Trophoblast cell (in vitro differentiated cells and primary cell): Measurements from ENCODE around the gene RELT.

Experiments used
- DNase-seq, 2 donors: peaks; one replicate each; pipeline ENCODE4 v3.0.0-alpha.2; 2016
- H2AFZ ChIP-seq: 2 replicates; pipeline ENCODE4 v1.6.1; 2013; ENCODE audit warnings: low read length, moderate library complexity, mild to moderate bottlenecking; ENCODE audit not compliant: insufficient read depth, poor library complexity
- H2AK5ac ChIP-seq: 2 replicates; pipeline ENCODE4 v1.6.1; 2013; ENCODE audit warnings: mild to moderate bottlenecking, low read length
- H2BK120ac ChIP-seq: 2 replicates; pipeline ENCODE4 v1.6.1; 2013; ENCODE audit warnings: low read length, mild to moderate bottlenecking, moderate library complexity; ENCODE audit not compliant: insufficient read depth, poor library complexity
- H2BK12ac ChIP-seq: 2 replicates; pipeline ENCODE4 v1.6.1; 2013; ENCODE audit warnings: mild to moderate bottlenecking, low read length, moderate library complexity
- H2BK5ac ChIP-seq: 2 replicates; pipeline ENCODE4 v1.6.1; 2013; ENCODE audit warnings: low read length, low read depth, moderate library complexity, mild to moderate bottlenecking; ENCODE audit not compliant: poor library complexity
- H3K14ac ChIP-seq: 2 replicates; pipeline ENCODE4 v1.6.1; 2013; ENCODE audit warnings: mild to moderate bottlenecking, low read length
- H3K18ac ChIP-seq: 2 replicates; pipeline ENCODE4 v1.6.1; 2013; ENCODE audit warnings: mild to moderate bottlenecking, low read length
- H3K23ac ChIP-seq: 2 replicates; pipeline ENCODE4 v1.6.1; 2013; ENCODE audit warnings: low read length
- H3K27ac ChIP-seq: 2 replicates; pipeline ENCODE4 v1.5.1; 2013; ENCODE audit warnings: low read depth, mild to moderate bottlenecking, inconsistent platforms, low read length, moderate library complexity
- H3K27me3 ChIP-seq: 2 replicates; pipeline ENCODE4 v1.6.1; 2013; ENCODE audit warnings: inconsistent platforms, mild to moderate bottlenecking, low read length, moderate library complexity; ENCODE audit not compliant: insufficient read depth
- H3K36me3 ChIP-seq, 2 experiments: 1 replicate in 1 of 2; 2 replicates in 1 of 2; pipeline ENCODE4 v1.6.1; 2013; ENCODE audit warnings: low read length in 2 of 2, mild to moderate bottlenecking in 2 of 2, moderate library complexity in 1 of 2; ENCODE audit not compliant: insufficient read depth in 2 of 2, control insufficient read depth in 1 of 2
- H3K4ac ChIP-seq: 2 replicates; pipeline ENCODE4 v1.6.1; 2013; ENCODE audit warnings: low read depth, mild to moderate bottlenecking, low read length, moderate library complexity
- H3K4me1 ChIP-seq, 2 experiments: 1 replicate in 1 of 2; 2 replicates in 1 of 2; pipeline ENCODE4 v1.6.1; 2013; ENCODE audit warnings: low read length in 2 of 2, mild to moderate bottlenecking in 2 of 2, moderate library complexity in 1 of 2; ENCODE audit not compliant: insufficient read depth in 2 of 2, control insufficient read depth in 1 of 2
- H3K4me2 ChIP-seq: 2 replicates; pipeline ENCODE4 v1.6.1; 2013; ENCODE audit warnings: inconsistent platforms, mild to moderate bottlenecking, low read length, moderate library complexity
- H3K4me3 ChIP-seq: 2 replicates; pipeline ENCODE4 v1.5.1; 2013; ENCODE audit warnings: mild to moderate bottlenecking, low read depth, low read length, inconsistent platforms
- H3K79me1 ChIP-seq: one replicate; pipeline ENCODE4 v1.6.1; 2013; ENCODE audit warnings: low read length
- H3K79me2 ChIP-seq: 2 replicates; pipeline ENCODE4 v1.6.1; 2013; ENCODE audit warnings: low read length, mild to moderate bottlenecking; ENCODE audit not compliant: control insufficient read depth, insufficient read depth, poor library complexity
- H3K9ac ChIP-seq: 2 replicates; pipeline ENCODE4 v1.6.1; 2013; ENCODE audit warnings: mild to moderate bottlenecking, low read length
- H3K9me3 ChIP-seq: 2 replicates; pipeline ENCODE4 v1.6.1; 2013; ENCODE audit warnings: low read depth, mild to moderate bottlenecking, control low read depth, inconsistent platforms, low read length; ENCODE audit not compliant: insufficient read depth
- H4K12ac ChIP-seq: 2 replicates; pipeline ENCODE4 v1.6.1; 2013; ENCODE audit warnings: low read depth, mild to moderate bottlenecking, low read length, moderate library complexity
- H4K8ac ChIP-seq: 2 replicates; pipeline ENCODE4 v1.6.1; 2013; ENCODE audit warnings: low read depth, mild to moderate bottlenecking, low read length, moderate library complexity
- H4K91ac ChIP-seq: one replicate; pipeline ENCODE4 v1.6.1; 2013; ENCODE audit warnings: low read depth, mild to moderate bottlenecking, low read length, moderate library complexity
- WGBS: extraction: QIAGEN DNeasy Blood & Tissue Kit; methylation state at CpG from one replicate; pipeline ENCODE4 v1.1.7; 2013; ENCODE audit warnings: missing lambda C conversion rate; ENCODE audit not compliant: insufficient read length, insufficient coverage; ENCODE audit errors: extremely low coverage; 5-methylcytosine and 5-hydroxymethylcytosine counted together

Gene RELT

DNA sequence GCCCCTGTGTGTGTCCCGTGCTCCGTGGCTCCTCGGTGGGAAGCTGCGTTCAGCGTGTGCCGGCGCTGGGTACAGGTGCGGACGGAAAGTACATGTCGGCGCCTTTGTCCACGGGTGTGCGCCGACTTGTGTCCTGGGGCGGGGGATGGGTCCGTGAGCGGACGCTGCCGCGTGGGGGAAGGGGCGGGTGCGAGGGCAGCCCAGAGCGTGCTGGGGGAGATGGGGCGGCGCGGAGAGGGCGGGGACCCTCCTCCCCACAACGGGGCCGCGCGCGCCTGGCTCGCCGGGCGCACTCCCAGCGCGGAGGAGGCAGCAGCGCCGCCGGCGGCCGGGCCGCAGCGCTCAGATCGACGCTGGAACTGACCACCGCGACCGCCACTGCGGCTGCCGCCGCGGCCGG, 33.6 kb upstream of the RELT start:
- Histone ChIP-seq H2BK5ac (no peak overlapping the region), H2AFZ (no peak overlapping the region), H3K79me1 (no peaks in the 10 kb centered on the region), H3K23ac (no peak overlapping the region), H3K27me3 (no peaks in the 10 kb centered on the region), H4K12ac (no peak overlapping the region), H4K8ac (no peak overlapping the region), H3K79me2 (peaks cover 4% of the 10 kb centered on the region), H3K36me3 (peaks cover 10 to 17% of the 10 kb centered on the region in 2 experiments), H3K4ac (no peak overlapping the region), H3K4me2 (peak overlapping the region; percentile 57), H3K27ac (no peak overlapping the region), H4K91ac (no peak overlapping the region), H3K4me3 (peak overlapping the region; percentile 31), H3K14ac (no peak overlapping the region), H3K4me1 (peaks cover 25 to 28% of the 10 kb centered on the region in 2 experiments), H2BK12ac (no peak overlapping the region), H2BK120ac (no peak overlapping the region), H3K18ac (peak overlapping the region; percentile 53), H3K9me3 (peaks cover 4% of the 10 kb centered on the region), H3K9ac (peak overlapping the region; percentile 40), H2AK5ac (no peak overlapping the region)
- no peak for DNase-seq
- WGBS, result no CpG with 5 or more reads among the region's 54 CpGs

DNA sequence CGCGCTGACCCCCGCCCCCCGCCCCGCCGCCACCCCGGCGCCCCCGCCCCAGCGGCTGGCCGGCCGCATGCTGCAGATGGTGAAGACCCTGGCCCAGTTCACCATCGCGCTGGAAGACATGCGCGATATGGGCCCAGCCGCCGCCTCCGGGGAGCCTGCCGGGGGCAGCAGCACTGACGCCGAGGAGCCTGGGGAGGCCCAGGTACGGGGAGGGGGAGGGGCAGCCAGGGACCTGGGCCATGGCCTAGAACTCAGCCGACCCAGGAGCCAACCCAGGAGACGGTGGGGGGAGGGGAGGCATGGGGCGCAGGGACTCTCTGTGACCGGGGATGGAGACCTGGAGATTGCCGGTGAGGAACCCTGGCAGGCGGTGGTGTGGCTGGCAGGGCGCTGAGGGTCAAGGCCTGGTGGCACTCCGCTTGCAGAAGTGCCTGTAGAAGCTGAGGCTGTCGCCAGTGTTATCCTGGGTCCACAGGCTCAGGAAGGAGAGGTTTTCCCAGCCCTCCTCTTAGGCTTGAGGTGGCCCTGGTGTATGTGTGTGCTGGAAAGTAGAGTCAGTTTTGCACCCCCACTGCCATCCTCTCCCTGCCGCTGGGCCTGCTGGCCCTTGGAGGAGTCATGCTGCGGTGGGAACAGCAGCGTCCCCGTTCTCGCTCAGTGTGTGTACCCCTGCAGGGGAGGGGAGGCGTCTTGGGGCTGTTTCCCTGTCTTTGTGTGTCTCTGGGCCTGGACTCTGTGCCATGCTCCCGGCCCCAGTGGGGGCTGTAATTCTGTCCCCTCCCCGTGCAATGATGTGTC, 32.9 kb upstream of the RELT start:
- H3K4me3 ChIP-seq, result no peak overlapping the region
- no peak overlapping the region for H4K12ac ChIP-seq
- H4K8ac ChIP-seq, result no peak overlapping the region
- no peak overlapping the region for H3K27ac ChIP-seq
- peak overlapping the region; percentile 35 for H3K18ac ChIP-seq
- H3K9me3 ChIP-seq, result peaks cover 4% of the 10 kb centered on the region
- no CpG with 5 or more reads among the region's 40 CpGs for WGBS
- H3K4ac ChIP-seq, result no peak overlapping the region
- no peak overlapping the region for H3K9ac ChIP-seq
- DNase-seq, result no peak
- no peak overlapping the region for H2BK12ac ChIP-seq
- peak overlapping the region; percentile 24 for H3K4me2 ChIP-seq
- H3K79me2 ChIP-seq, result peaks cover 4% of the 10 kb centered on the region
- H3K36me3 ChIP-seq, result peaks cover 16 to 24% of the 10 kb centered on the region in 2 experiments
- no peak overlapping the region for H2BK120ac ChIP-seq
- H3K4me1 ChIP-seq, result peaks cover 25 to 28% of the 10 kb centered on the region in 2 experiments
- no peak overlapping the region for H3K14ac ChIP-seq
- no peak overlapping the region for H2BK5ac ChIP-seq
- H2AK5ac ChIP-seq, result no peak overlapping the region
- no peak overlapping the region for H2AFZ ChIP-seq
- no peak overlapping the region for H4K91ac ChIP-seq
- no peak overlapping the region for H3K23ac ChIP-seq
- no peaks in the 10 kb centered on the region for H3K79me1 ChIP-seq
- H3K27me3 ChIP-seq, result no peaks in the 10 kb centered on the region

DNA sequence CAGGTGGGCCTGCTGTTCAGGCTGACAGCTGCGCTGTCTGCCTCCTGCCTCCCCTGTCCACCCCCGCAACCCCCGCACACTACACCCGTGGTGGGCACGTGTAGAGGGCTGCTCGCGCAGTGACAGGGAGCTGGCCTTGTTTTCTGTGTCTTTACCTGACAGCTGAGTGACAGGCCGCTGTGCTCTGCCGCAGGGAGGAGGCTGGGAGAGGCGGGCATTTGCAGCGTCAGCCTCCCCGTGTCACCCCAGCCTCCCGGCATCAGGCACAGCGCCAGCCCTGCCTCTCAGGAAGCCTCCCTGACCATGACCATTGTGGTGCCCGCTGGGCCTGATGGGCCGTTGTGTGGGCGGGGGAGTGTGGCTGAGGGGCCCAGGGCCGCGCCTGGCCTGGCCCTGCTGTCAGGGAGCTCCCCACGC, 32.0 kb upstream of the RELT start:
- peaks cover 4% of the 10 kb centered on the region for H3K9me3 ChIP-seq
- H3K27me3 ChIP-seq, result no peaks in the 10 kb centered on the region
- no peak overlapping the region for H3K23ac ChIP-seq
- H2BK120ac ChIP-seq, result no peak overlapping the region
- no peak for DNase-seq
- H2AFZ ChIP-seq, result no peak overlapping the region
- H4K12ac ChIP-seq, result no peak overlapping the region
- no peak overlapping the region for H3K4me3 ChIP-seq
- no peak overlapping the region for H4K91ac ChIP-seq
- H2BK5ac ChIP-seq, result no peak overlapping the region
- peaks cover 25 to 28% of the 10 kb centered on the region in 2 experiments for H3K4me1 ChIP-seq
- no peak overlapping the region for H3K9ac ChIP-seq
- H3K79me2 ChIP-seq, result peaks cover 4% of the 10 kb centered on the region
- H4K8ac ChIP-seq, result no peak overlapping the region
- peak overlapping the region; percentile 7 for H3K4ac ChIP-seq
- WGBS, result no CpG with 5 or more reads among the region's 20 CpGs
- no peak overlapping the region for H2BK12ac ChIP-seq
- H3K36me3 ChIP-seq, result peaks cover 18 to 30% of the 10 kb centered on the region in 2 experiments
- H3K27ac ChIP-seq, result no peak overlapping the region
- no peak overlapping the region for H2AK5ac ChIP-seq
- no peak overlapping the region for H3K14ac ChIP-seq
- H3K18ac ChIP-seq, result no peak overlapping the region
- H3K79me1 ChIP-seq, result no peaks in the 10 kb centered on the region
- H3K4me2 ChIP-seq, result no peak overlapping the region

DNA sequence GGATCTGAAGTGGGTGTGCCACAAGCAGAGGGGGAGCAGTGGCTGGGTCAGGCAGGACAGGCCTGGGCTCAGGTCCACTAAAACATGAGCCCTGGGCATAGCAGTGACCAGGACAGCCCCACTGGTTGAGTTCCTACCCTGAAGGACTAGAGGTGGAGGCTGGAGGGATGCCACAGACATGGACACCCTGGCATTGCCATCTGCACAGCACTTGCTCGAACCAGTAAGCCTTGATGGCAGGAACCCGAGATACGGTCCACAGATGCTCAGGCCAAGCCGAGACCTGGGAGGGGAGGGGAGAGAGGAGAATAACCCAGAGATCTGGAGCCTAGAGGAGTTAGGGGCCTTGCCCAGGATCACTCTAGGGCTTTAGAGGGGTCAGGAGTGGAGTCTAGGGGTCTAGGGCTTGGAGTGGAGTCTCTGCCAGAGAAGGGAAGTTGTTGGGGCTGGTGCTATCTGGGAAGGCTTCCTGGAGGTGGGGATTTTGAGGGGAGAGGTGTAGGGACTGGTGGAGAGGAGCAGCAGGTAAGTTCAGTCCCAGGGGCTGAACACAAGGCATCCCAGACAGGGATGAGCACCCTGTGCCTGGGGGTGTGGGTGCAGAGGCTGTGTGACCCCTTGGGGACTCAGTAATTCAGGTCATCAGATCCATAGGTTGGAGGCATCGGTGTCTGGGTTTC, 30.6 kb upstream of the RELT start:
- peaks cover 4% of the 10 kb centered on the region for H3K79me2 ChIP-seq
- H3K9ac ChIP-seq, result no peak overlapping the region
- H3K9me3 ChIP-seq, result peaks cover 4% of the 10 kb centered on the region
- H3K4ac ChIP-seq, result no peak overlapping the region
- H4K91ac ChIP-seq, result no peak overlapping the region
- H2BK5ac ChIP-seq, result no peak overlapping the region
- no peak overlapping the region for H3K14ac ChIP-seq
- no peak overlapping the region for H2BK12ac ChIP-seq
- no peak overlapping the region for H2AFZ ChIP-seq
- WGBS, result no CpG with 5 or more reads among the region's 5 CpGs
- no peak overlapping the region for H3K18ac ChIP-seq
- peaks cover 12 to 17% of the 10 kb centered on the region in 2 experiments for H3K4me1 ChIP-seq
- H3K27me3 ChIP-seq, result no peaks in the 10 kb centered on the region
- peaks cover 20 to 35% of the 10 kb centered on the region in 2 experiments for H3K36me3 ChIP-seq
- no peak overlapping the region for H3K4me2 ChIP-seq
- H3K27ac ChIP-seq, result no peak overlapping the region
- no peak overlapping the region for H3K23ac ChIP-seq
- no peaks in the 10 kb centered on the region for H3K79me1 ChIP-seq
- H2AK5ac ChIP-seq, result no peak overlapping the region
- H4K12ac ChIP-seq, result no peak overlapping the region
- H3K4me3 ChIP-seq, result no peak overlapping the region
- H4K8ac ChIP-seq, result no peak overlapping the region
- DNase-seq, result no peak
- H2BK120ac ChIP-seq, result no peak overlapping the region
